Lung microvascular endothelial cell (primary cell): ENCODE data around the gene ATRNL1. TPM values are rescaled to one million over a fixed set of nuclear protein-coding genes. Genes with fewer than 3 reads are reported as not detected.

ENCODE experiments used
- DNase-seq, 2 donors: peaks; one replicate each; pipeline versions ENCODE4 v3.0.0 to v3.0.0-alpha.2; 2010; ENCODE audit warnings: low read depth in 2 of 2
- total RNA-seq: library from RNA; depleted of rRNA; stranded (reverse); fragments of >200 nt; gene quantifications from 2 replicates; pipeline ENCODE4 v1.2.1, GENCODE V29; 2014

Gene ATRNL1
- total RNA-seq, 1 donor from 2014 or later = 0.20 TPM

- peak in 1 of 2 donors; percentile 12 for DNase-seq
Observed at GRCh38 chr10:115942101-115942500, 848.9 kb downstream of the ATRNL1 start.

GRCh38 chr10:115944538-115944937, 851.4 kb downstream of the ATRNL1 start:
- DNase-seq = no peak

GRCh38 chr10:115945701-115946445, 852.7 kb downstream of the ATRNL1 start:
- DNase-seq = no peak

GRCh38 chr10:115947104-115947503, 853.9 kb downstream of the ATRNL1 start:
- DNase-seq = peak; percentile 30 to 55

GRCh38 chr10:115948465-115948864, 855.3 kb downstream of the ATRNL1 start:
- peak in 1 of 2 donors; percentile 9 for DNase-seq

- DNase-seq = no peak
Observed at GRCh38 chr10:115949282-115949844, 856.2 kb downstream of the ATRNL1 start.

GRCh38 chr10:115950320-115950719, 857.2 kb downstream of the ATRNL1 start:
- peak; percentile 8 to 88 for DNase-seq

GRCh38 chr10:115951242-115951641, 858.1 kb downstream of the ATRNL1 start:
- DNase-seq = peak in 1 of 2 donors; percentile 63

GRCh38 chr10:115953281-115953680, 860.1 kb downstream of the ATRNL1 start:
- DNase-seq = peak in 1 of 2 donors; percentile 15

GRCh38 chr10:115953968-115954367, 860.8 kb downstream of the ATRNL1 start:
- no peak for DNase-seq

GRCh38 chr10:115956225-115957011, 863.3 kb downstream of the ATRNL1 start:
- peak in 1 of 2 donors; percentile 57 for DNase-seq

GRCh38 chr10:115957012-115957399, 863.8 kb downstream of the ATRNL1 start:
- no peak for DNase-seq

GRCh38 chr10:115957786-115958442, 864.7 kb downstream of the ATRNL1 start:
- DNase-seq = no peak

- DNase-seq = peak; percentile 40 to 41
Observed at GRCh38 chr10:115963848-115964247, 870.7 kb downstream of the ATRNL1 start.

GRCh38 chr10:115964827-115965226, 871.7 kb downstream of the ATRNL1 start:
- no peak for DNase-seq

- DNase-seq = no peak
Observed at GRCh38 chr10:115965376-115965775, 872.2 kb downstream of the ATRNL1 start.

- no peak for DNase-seq
Observed at GRCh38 chr10:115968236-115968635, 875.1 kb downstream of the ATRNL1 start.

GRCh38 chr10:115969591-115969990, 876.4 kb downstream of the ATRNL1 start:
- DNase-seq = no peak

- DNase-seq = no peak
Observed at GRCh38 chr10:115971921-115972320, 878.8 kb downstream of the ATRNL1 start.

GRCh38 chr10:115972426-115972825, 879.3 kb downstream of the ATRNL1 start:
- DNase-seq = no peak

- DNase-seq = no peak
Observed at GRCh38 chr10:115974351-115974750, 881.2 kb downstream of the ATRNL1 start.
